ENCODE measurements around the gene UVRAG. TPM values are rescaled to one million over a fixed set of nuclear protein-coding genes. Genes with fewer than 3 reads are reported as not detected.

Gene UVRAG
- total and polyA plus RNA-seq, 4 experiments from 2014 or later, result 11.2 to 32.2 (median 21.3) TPM

DNA sequence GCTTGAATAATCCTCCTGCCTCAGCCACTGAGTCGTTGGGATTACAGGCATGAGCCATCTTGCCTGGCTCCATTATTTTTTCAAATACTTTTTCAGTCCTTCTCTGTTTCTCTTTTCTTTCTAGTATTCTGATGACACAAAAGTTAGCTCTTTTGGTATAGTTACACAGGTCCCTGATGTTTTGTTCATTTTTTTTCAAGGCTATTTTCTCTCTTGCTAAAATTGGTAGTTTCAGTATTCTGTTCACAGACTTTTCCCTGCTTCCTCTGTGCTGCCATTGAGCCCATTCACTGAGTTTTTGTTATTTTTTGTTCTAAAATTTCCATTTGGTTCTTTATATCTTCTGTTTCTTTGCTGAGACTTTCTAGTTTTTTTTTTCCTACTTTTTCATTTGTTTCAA, 166.5 kb downstream of the UVRAG start:
- no peak overlapping the region for H3K4me3 Mint-ChIP-seq
- peaks cover 24 to 32% of the 10 kb centered on the region in 2 donors for H3K36me3 Mint-ChIP-seq
- ChIA-PET CTCF (ENCODE audit: partially characterized antibody) (no interaction called here), POLR2A (ENCODE audit: partially characterized antibody) (no interaction called here)
- intact Hi-C loops (cut with micrococcal nuclease), result no loop called here
- H3K27ac Mint-ChIP-seq, result peak overlapping the region in 2 of 7 donors; percentile 6 to 27
- H3K36me3 ChIP-seq (ENCODE audit: insufficient read depth, low read length), result no peaks in the 10 kb centered on the region
- H3K27ac ChIP-seq (ENCODE audit: low read depth, low read length), result no peak overlapping the region
- H3K9me3 Mint-ChIP-seq, result no peaks in the 10 kb centered on the region
- H3K27me3 ChIP-seq (ENCODE audit: insufficient read depth, low read length), result no peaks in the 10 kb centered on the region
- H3K4me1 Mint-ChIP-seq, result peaks cover 7 to 32% (median 14%) of the 10 kb centered on the region in 4 donors
- no peaks in the 10 kb centered on the region for H3K27me3 Mint-ChIP-seq
- H3K4me3 ChIP-seq (ENCODE audit: low read length in 2 of 2), result no peak overlapping the region
- no peak for DNase-seq
- H3K9me3 ChIP-seq (ENCODE audit: control insufficient read depth in 1 of 2, low read length in 2 of 2), result no peaks in the 10 kb centered on the region
- H3K4me1 ChIP-seq (ENCODE audit: insufficient read depth, low read length), result no peaks in the 10 kb centered on the region

GRCh38 chr11:75982309-75982708, 167.3 kb downstream of the UVRAG start:
- intact Hi-C loops (cut with micrococcal nuclease), result no loop called here
- Histone ChIP-seq H3K27me3 (ENCODE audit: insufficient read depth, low read length) (no peaks in the 10 kb centered on the region), H3K27ac (ENCODE audit: low read depth, low read length) (no peak overlapping the region), H3K36me3 (ENCODE audit: insufficient read depth, low read length) (no peaks in the 10 kb centered on the region), H3K4me3 (ENCODE audit: low read length in 2 of 2) (no peak overlapping the region), H3K4me1 (ENCODE audit: insufficient read depth, low read length) (no peaks in the 10 kb centered on the region), H3K9me3 (ENCODE audit: control insufficient read depth in 1 of 2, low read length in 2 of 2) (no peaks in the 10 kb centered on the region)
- Mint-ChIP-seq H3K27me3 (no peaks in the 10 kb centered on the region), H3K4me3 (peak overlapping the region in 1 of 8 donors; percentile 8), H3K9me3 (no peaks in the 10 kb centered on the region), H3K4me1 (peaks cover 0 to 24% (median 11%) of the 10 kb centered on the region in 4 donors), H3K27ac (peak overlapping the region in 1 of 7 donors; percentile 27), H3K36me3 (peaks cover 24 to 40% of the 10 kb centered on the region in 2 donors)
- POLR2A ChIA-PET (ENCODE audit: partially characterized antibody), result no interaction called here
- CTCF ChIA-PET (ENCODE audit: partially characterized antibody), result no interaction called here
- no peak for DNase-seq

DNA sequence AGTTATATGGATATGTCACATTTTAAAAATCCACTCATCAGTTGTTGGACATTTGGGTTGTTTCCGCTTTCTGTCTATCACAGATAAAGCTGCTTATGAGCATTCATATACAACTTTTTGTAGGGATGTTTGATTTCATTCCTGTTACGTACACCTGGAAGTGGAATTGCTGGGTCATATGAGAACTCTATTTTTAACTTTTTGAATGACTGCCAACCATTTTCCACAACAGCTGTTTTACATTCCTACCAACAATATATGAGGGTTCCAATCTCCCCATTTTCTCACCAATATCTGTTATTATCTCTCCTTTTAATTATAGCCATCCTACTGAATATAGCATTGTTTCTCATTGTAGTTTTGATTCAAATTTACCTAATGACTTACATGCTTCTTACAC, 172.0 kb downstream of the UVRAG start:
- Mint-ChIP-seq H3K36me3 (peaks cover 28 to 50% of the 10 kb centered on the region in 2 donors), H3K4me3 (no peak overlapping the region)

GRCh38 chr11:75993126-75993525, 178.1 kb downstream of the UVRAG start:
- Histone ChIP-seq H3K9me3 (ENCODE audit: control insufficient read depth in 1 of 2, low read length in 2 of 2) (no peaks in the 10 kb centered on the region), H3K4me1 (ENCODE audit: insufficient read depth, low read length) (peaks cover 3% of the 10 kb centered on the region), H3K27ac (ENCODE audit: low read depth, low read length) (no peak overlapping the region), H3K4me3 (ENCODE audit: low read length in 2 of 2) (no peak overlapping the region), H3K27me3 (ENCODE audit: insufficient read depth, low read length) (no peaks in the 10 kb centered on the region), H3K36me3 (ENCODE audit: insufficient read depth, low read length) (peaks cover 4% of the 10 kb centered on the region)
- H3K4me1 Mint-ChIP-seq, result peaks cover 8 to 11% (median 9%) of the 10 kb centered on the region in 4 donors
- H3K36me3 Mint-ChIP-seq, result peaks cover 8 to 47% of the 10 kb centered on the region in 2 donors
- no peaks in the 10 kb centered on the region for H3K9me3 Mint-ChIP-seq
- intact Hi-C loops (cut with micrococcal nuclease), result no loop called here
- CTCF ChIA-PET (ENCODE audit: partially characterized antibody), result no interaction called here
- no peaks in the 10 kb centered on the region for H3K27me3 Mint-ChIP-seq
- POLR2A ChIA-PET (ENCODE audit: partially characterized antibody), result no interaction called here
- DNase-seq, result no peak
- H3K4me3 Mint-ChIP-seq, result no peak overlapping the region
- no peak overlapping the region for H3K27ac Mint-ChIP-seq

More for the DNA sequence above, 172.0 kb downstream of the UVRAG start:
- Histone ChIP-seq H3K36me3 (ENCODE audit: insufficient read depth, low read length) (no peaks in the 10 kb centered on the region), H3K27me3 (ENCODE audit: insufficient read depth, low read length) (no peaks in the 10 kb centered on the region), H3K27ac (ENCODE audit: low read depth, low read length) (no peak overlapping the region), H3K4me3 (ENCODE audit: low read length in 2 of 2) (no peak overlapping the region), H3K4me1 (ENCODE audit: insufficient read depth, low read length) (peaks cover 3% of the 10 kb centered on the region), H3K9me3 (ENCODE audit: control insufficient read depth in 1 of 2, low read length in 2 of 2) (no peaks in the 10 kb centered on the region)
- Mint-ChIP-seq H3K4me1 (peaks cover 8 to 12% (median 10%) of the 10 kb centered on the region in 4 donors), H3K27ac (no peak overlapping the region), H3K27me3 (no peaks in the 10 kb centered on the region), H3K9me3 (no peaks in the 10 kb centered on the region)
- intact Hi-C loops (cut with micrococcal nuclease), result no loop called here
- CTCF ChIA-PET (ENCODE audit: partially characterized antibody), result no interaction called here
- no peak for DNase-seq
- POLR2A ChIA-PET (ENCODE audit: partially characterized antibody), result no interaction called here

GRCh38 chr11:75994616-75995015, 179.6 kb downstream of the UVRAG start:
- ChIA-PET CTCF (ENCODE audit: partially characterized antibody) (no interaction called here), POLR2A (ENCODE audit: partially characterized antibody) (no interaction called here)

GRCh38 chr11:75996523-75997442, 181.8 kb downstream of the UVRAG start:
- Mint-ChIP-seq H3K4me3 (no peak overlapping the region), H3K27ac (no peak overlapping the region), H3K9me3 (peaks cover 0 to 27% (median 16%) of the 10 kb centered on the region in 8 donors), H3K4me1 (peaks cover 0 to 2% (median 0%) of the 10 kb centered on the region in 4 donors), H3K27me3 (no peaks in the 10 kb centered on the region), H3K36me3 (peaks cover 16 to 62% of the 10 kb centered on the region in 2 donors)
- intact Hi-C loops (cut with micrococcal nuclease), result no loop called here
- H3K4me3 ChIP-seq (ENCODE audit: low read length in 2 of 2), result no peak overlapping the region
- no peak for DNase-seq
- POLR2A ChIA-PET (ENCODE audit: partially characterized antibody), result no interaction called here
- H3K4me1 ChIP-seq (ENCODE audit: insufficient read depth, low read length), result no peaks in the 10 kb centered on the region
- H3K27me3 ChIP-seq (ENCODE audit: insufficient read depth, low read length), result no peaks in the 10 kb centered on the region
- peaks cover 5% of the 10 kb centered on the region for H3K36me3 ChIP-seq (ENCODE audit: insufficient read depth, low read length)
- no peak overlapping the region for H3K27ac ChIP-seq (ENCODE audit: low read depth, low read length)
- CTCF ChIA-PET (ENCODE audit: partially characterized antibody), result no interaction called here
- no peaks in the 10 kb centered on the region for H3K9me3 ChIP-seq (ENCODE audit: control insufficient read depth in 1 of 2, low read length in 2 of 2)

More at GRCh38 chr11:75994616-75995015, 179.6 kb downstream of the UVRAG start:
- Mint-ChIP-seq H3K9me3 (peaks cover 0 to 7% (median 2%) of the 10 kb centered on the region in 8 donors), H3K36me3 (peaks cover 9 to 47% of the 10 kb centered on the region in 2 donors), H3K27ac (no peak overlapping the region), H3K4me1 (peaks cover 2 to 5% (median 3%) of the 10 kb centered on the region in 4 donors), H3K4me3 (no peak overlapping the region), H3K27me3 (no peaks in the 10 kb centered on the region)
- Histone ChIP-seq H3K4me1 (ENCODE audit: insufficient read depth, low read length) (peaks cover 3% of the 10 kb centered on the region), H3K9me3 (ENCODE audit: control insufficient read depth in 1 of 2, low read length in 2 of 2) (no peaks in the 10 kb centered on the region), H3K36me3 (ENCODE audit: insufficient read depth, low read length) (peaks cover 5% of the 10 kb centered on the region), H3K4me3 (ENCODE audit: low read length in 2 of 2) (no peak overlapping the region), H3K27me3 (ENCODE audit: insufficient read depth, low read length) (no peaks in the 10 kb centered on the region), H3K27ac (ENCODE audit: low read depth, low read length) (no peak overlapping the region)
- no peak for DNase-seq
- intact Hi-C loops (cut with micrococcal nuclease), result no loop called here

DNA sequence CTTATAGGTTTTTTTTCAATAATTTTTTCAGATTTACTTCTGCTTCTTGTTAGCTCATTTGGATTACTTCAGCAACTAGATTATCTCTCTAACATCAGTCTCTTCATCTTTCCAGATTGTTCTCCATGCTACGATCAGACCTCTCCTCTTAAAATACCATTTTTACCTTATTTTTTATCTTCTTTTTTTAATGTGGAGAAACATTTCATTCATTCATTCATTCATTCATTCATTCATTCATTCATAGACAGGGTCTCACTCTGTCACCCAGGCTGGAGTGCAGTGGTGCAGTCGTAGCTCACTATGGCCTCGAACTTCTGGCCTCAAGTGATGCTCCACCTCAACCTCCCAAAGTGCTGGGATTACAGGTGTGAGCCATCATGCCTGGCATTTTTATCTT, 189.4 kb downstream of the UVRAG start:
- CTCF ChIA-PET (ENCODE audit: partially characterized antibody), result no interaction called here
- peak overlapping the region in 1 of 7 donors; percentile 9 for H3K27ac Mint-ChIP-seq
- H3K4me1 ChIP-seq (ENCODE audit: insufficient read depth, low read length), result no peaks in the 10 kb centered on the region
- H3K36me3 ChIP-seq (ENCODE audit: insufficient read depth, low read length), result peaks cover 10% of the 10 kb centered on the region
- POLR2A ChIA-PET (ENCODE audit: partially characterized antibody), result no interaction called here
- H3K27me3 ChIP-seq (ENCODE audit: insufficient read depth, low read length), result no peaks in the 10 kb centered on the region
- H3K27ac ChIP-seq (ENCODE audit: low read depth, low read length), result no peak overlapping the region
- peaks cover 52 to 75% of the 10 kb centered on the region in 2 donors for H3K36me3 Mint-ChIP-seq
- DNase-seq, result no peak
- no peaks in the 10 kb centered on the region for H3K27me3 Mint-ChIP-seq
- H3K4me3 ChIP-seq (ENCODE audit: low read length in 2 of 2), result no peak overlapping the region
- H3K9me3 Mint-ChIP-seq, result peaks cover 0 to 22% (median 14%) of the 10 kb centered on the region in 8 donors
- H3K4me1 Mint-ChIP-seq, result peaks cover 0 to 2% (median 0%) of the 10 kb centered on the region in 4 donors
- H3K9me3 ChIP-seq (ENCODE audit: control insufficient read depth in 1 of 2, low read length in 2 of 2), result no peaks in the 10 kb centered on the region
- H3K4me3 Mint-ChIP-seq, result no peak overlapping the region
- intact Hi-C loops (cut with micrococcal nuclease), result no loop called here

Data from CD4-positive, alpha-beta memory T cell (primary cell).